ENCODE measurements around the gene CSNK1G2. TPM values are rescaled to one million over a fixed set of nuclear protein-coding genes. Genes with fewer than 3 reads are reported as not detected.

CSNK1G2 gene
- total and polyA plus RNA-seq, 2 experiments from 2014 or later = 39.6 to 147 TPM

GRCh38 chr19:1968279-1969175 is 27.6 kb downstream of the CSNK1G2 start:
- Mint-ChIP-seq H3K27ac (no peak overlapping the region), H3K36me3 (ENCODE audit: low read depth) (peaks cover 9% of the 10 kb centered on the region), H3K4me3 (no peak overlapping the region), H3K4me1 (no peaks in the 10 kb centered on the region), H3K27me3 (ENCODE audit: insufficient read depth, low read depth, poor library complexity) (peaks cover 4% of the 10 kb centered on the region), H3K9me3 (no peaks in the 10 kb centered on the region)
- H3K4me1 ChIP-seq (ENCODE audit: insufficient read depth) = no peaks in the 10 kb centered on the region
- TF ChIP-seq JUNB (IDR thresholded peaks at IDR 0.05; ENCODE audit: unreplicated experiment) = no peak
- no peak for TF ChIP-seq ZNF462 (CRISPR knock-in tag; IDR thresholded peaks at IDR 0.05)
- TF ChIP-seq ZNF114 (CRISPR knock-in tag; IDR thresholded peaks at IDR 0.05) = no peak
- TF ChIP-seq STAT1 (IDR thresholded peaks at IDR 0.05; ENCODE audit: unreplicated experiment) = no peak
- TF ChIP-seq CREB1 (CRISPR knock-in tag; IDR thresholded peaks at IDR 0.05; ENCODE audit: low read depth) = no peak
- TF ChIP-seq ETS1 (IDR thresholded peaks at IDR 0.05) = no peak
- no peaks in the 10 kb centered on the region for H3K9me2 ChIP-seq (ENCODE audit: insufficient read depth)
- ATAC-seq (no peak), DNase-seq (ENCODE audit: low spot score) (no peak)
- no peaks in the 10 kb centered on the region; the same call in 1 of the 2 replicates for H3F3A ChIP-seq (replicated peaks; ENCODE audit: low read depth)
- H3K79me2 ChIP-seq (replicated peaks; ENCODE audit: insufficient read depth) = peaks cover 68% of the 10 kb centered on the region
- no peaks in the 10 kb centered on the region for H3K27me3 ChIP-seq (ENCODE audit: insufficient read depth)
- peaks cover 36% of the 10 kb centered on the region for H4K20me1 ChIP-seq (replicated peaks; ENCODE audit: insufficient read depth)
- H2AFZ ChIP-seq = no peak overlapping the region
- H3K4me3 ChIP-seq = no peak overlapping the region
- H3K27ac ChIP-seq (ENCODE audit: low read depth) = no peak overlapping the region
- H3K4me2 ChIP-seq = no peak overlapping the region
- no peaks in the 10 kb centered on the region for H3K36me3 ChIP-seq (ENCODE audit: insufficient read depth)

Measured in GM23338 (cell line).